K562 (cell line): ENCODE data around the gene KCTD3. TPM values are rescaled to one million over a fixed set of nuclear protein-coding genes. Genes with fewer than 3 reads are reported as not detected.

Source experiments
- BDP1 ChIP-seq: IDR thresholded peaks from 3 replicates; pipeline ENCODE4 v1.6.1; 2011; ENCODE audit not compliant: insufficient read length, insufficient read depth
- CGGBP1 ChIP-seq: fragments of 250-450 bp; sonication (Bioruptor Pico); IDR thresholded peaks from 2 replicates; pipeline ENCODE4 v1.9.0; 2021; ENCODE audit warnings: mild to moderate bottlenecking
- DNMT1 ChIP-seq: fragments of 450-650 bp; IDR thresholded peaks from 2 replicates; pipeline ENCODE4 v1.6.1; 2016; ENCODE audit warnings: antibody characterized with exemption, mild to moderate bottlenecking
- E2F1 ChIP-seq: sonication (generic); formaldehyde crosslinking; IDR thresholded peaks from 2 replicates; pipeline ENCODE4 v1.8.1; 2023; ENCODE audit warnings: mild to moderate bottlenecking, missing genetic modification reagents, moderate library complexity
- FOSL1 ChIP-seq: fragments of 200-800 bp; sonication (Bioruptor generic); conservative IDR thresholded peaks from 2 replicates; pipeline ENCODE4 v1.6.1; 2016; ENCODE audit warnings: missing genetic modification characterization, missing compliant biosample characterization
- FOXA3 ChIP-seq, 2 experiments: fragments of 450-650 bp in 1 of 2; sonication (generic) in 1 of 2; formaldehyde crosslinking; IDR thresholded peaks in 1 of 2; conservative IDR thresholded peaks in 1 of 2; 2 replicates each; pipeline versions ENCODE4 v1.4.0 to v1.8.0; 2020 to 2022; ENCODE audit warnings: mild to moderate bottlenecking in 2 of 2, missing genetic modification reagents in 1 of 2
- HEY1 ChIP-seq: fragments of 250-450 bp; sonication (Bioruptor Pico); IDR thresholded peaks from 2 replicates; pipeline ENCODE4 v1.5.0; 2020; ENCODE audit warnings: mild to moderate bottlenecking, moderate library complexity, borderline replicate concordance
- IFI16 ChIP-seq: fragments of 250-450 bp; sonication (Bioruptor Pico); IDR thresholded peaks from 2 replicates; pipeline ENCODE4 v2.1.2; 2022; ENCODE audit warnings: mild to moderate bottlenecking, inconsistent platforms
- KLF6 ChIP-seq: fragments of 250-450 bp; sonication (Bioruptor Pico); IDR thresholded peaks from 2 replicates; pipeline ENCODE4 v1.4.0; 2020; ENCODE audit warnings: mild to moderate bottlenecking, moderate library complexity, borderline replicate concordance
- L3MBTL2 ChIP-seq: fragments of 450-650 bp; IDR thresholded peaks from 2 replicates; pipeline ENCODE4 v1.6.1; 2016; ENCODE audit warnings: mild to moderate bottlenecking, moderate library complexity
- MAFF ChIP-seq: IDR thresholded peaks from 2 replicates; pipeline ENCODE4 v1.6.1; 2012; ENCODE audit warnings: low read length, improper control_type of control experiment
- NCOA4 ChIP-seq: fragments of 450-650 bp; IDR thresholded peaks from 2 replicates; pipeline ENCODE4 v1.6.1; 2018; ENCODE audit warnings: mild to moderate bottlenecking; ENCODE audit not compliant: partially characterized antibody
- PTBP1 ChIP-seq: fragments of 200-400 bp; formaldehyde crosslinking; IDR thresholded peaks from 2 replicates; pipeline ENCODE4 v1.6.1; 2017; ENCODE audit warnings: low read depth, low read length
- SAFB2 ChIP-seq: fragments of 200-400 bp; formaldehyde crosslinking; IDR thresholded peaks from 2 replicates; pipeline ENCODE4 v1.6.1; 2018; ENCODE audit warnings: borderline replicate concordance, low read length, low read depth, moderate library complexity; ENCODE audit not compliant: severe bottlenecking
- SFPQ ChIP-seq: fragments of 200-400 bp; formaldehyde crosslinking; IDR thresholded peaks from 2 replicates; pipeline ENCODE4 v1.6.1; 2017; ENCODE audit warnings: mild to moderate bottlenecking, low read depth, low read length, moderate library complexity
- SIN3A ChIP-seq, 2 experiments: fragments of 150-350 bp in 1 of 2; IDR thresholded peaks; 2 replicates each; pipeline ENCODE4 v1.6.1; 2011 to 2016; ENCODE audit warnings: borderline replicate concordance in 2 of 2, low read depth in 2 of 2, low read length in 2 of 2, mild to moderate bottlenecking in 2 of 2, moderate library complexity in 2 of 2; ENCODE audit not compliant: control insufficient read depth in 1 of 2
- SMAD3 ChIP-seq: fragments of 450-650 bp; formaldehyde crosslinking; conservative IDR thresholded peaks from 2 replicates; pipeline ENCODE4 v1.4.0; 2020; ENCODE audit warnings: mild to moderate bottlenecking
- SPI1 ChIP-seq: IDR thresholded peaks from 2 replicates; pipeline ENCODE4 v1.6.1; 2011; ENCODE audit warnings: low read depth, low read length, control low read depth, borderline replicate concordance
- U2AF1 ChIP-seq: fragments of 200-400 bp; formaldehyde crosslinking; optimal IDR thresholded peaks from 2 replicates; pipeline ENCODE3; 2017; ENCODE audit warnings: mild to moderate bottlenecking, low read depth, low read length, moderate library complexity
- XRCC5 ChIP-seq: fragments of 200-400 bp; formaldehyde crosslinking; IDR thresholded peaks from 2 replicates; pipeline ENCODE4 v1.6.1; 2017; ENCODE audit warnings: low read depth, mild to moderate bottlenecking, low read length
- ZNF239 ChIP-seq: fragments of 250-450 bp; sonication (Bioruptor Pico); IDR thresholded peaks from 2 replicates; pipeline ENCODE4 v1.4.0; 2020; ENCODE audit warnings: mild to moderate bottlenecking
- ZNF384 ChIP-seq: IDR thresholded peaks from 2 replicates; pipeline ENCODE4 v1.6.1; 2012; ENCODE audit warnings: low read depth, low read length, improper control_type of control experiment
- ZNF408 ChIP-seq: fragments of 250-450 bp; sonication (Bioruptor Pico); IDR thresholded peaks from 2 replicates; pipeline ENCODE4 v1.4.0; 2020; ENCODE audit warnings: low read depth, mild to moderate bottlenecking, moderate library complexity
- ZNF431 ChIP-seq: sonication (generic); formaldehyde crosslinking; IDR thresholded peaks from 2 replicates; pipeline ENCODE4 v1.8.0; 2022; ENCODE audit warnings: mild to moderate bottlenecking, missing genetic modification reagents
- ZNF57 ChIP-seq: fragments of 450-650 bp; formaldehyde crosslinking; IDR thresholded peaks from 2 replicates; pipeline ENCODE4 v1.4.0; 2020; ENCODE audit warnings: mild to moderate bottlenecking, moderate library complexity
- polyA plus RNA-seq, 8 experiments: library from polyadenylated mRNA; depleted of rRNA in 4 of 8; stranded (reverse) in 5 of 8; unstranded in 3 of 8; fragments of >200 nt; fragmentation: Nextera tagmentation in 2 of 8; fragmentation: Illumina TruSeq in 1 of 8; extraction: Ambion mirVana in 2 of 8; extraction: Trizol in 1 of 8; gene quantifications; 2 replicates each; pipeline versions ENCODE4 v1.2.1 to v1.2.3, GENCODE V29; 2011 to 2014; ENCODE audit warnings: inconsistent platforms in 1 of 8, missing spikeins in 1 of 8
- total RNA-seq, 7 experiments: library from RNA; depleted of rRNA in 6 of 7; stranded (reverse); fragments of >200 nt in 6 of 7; fragmentation: Illumina TruSeq in 2 of 7; extraction: Trizol in 2 of 7; gene quantifications; 2 replicates each; pipeline versions ENCODE4 v1.2.1 to v1.2.3, GENCODE V29; 2011 to 2021; ENCODE audit warnings: low replicate concordance in 1 of 7

The KCTD3 gene
- total and polyA plus RNA-seq, 9 of the 15 experiments (the other 6 are each of a cell fraction or from before 2014, with no cell fraction given): 12.8 to 77.1 (median 44.3) TPM

GRCh38 chr1:215566556-215567490 is at the start of gene KCTD3 (continued):
- no peak for TF ChIP-seq ZNF408
- no peak for TF ChIP-seq HEY1 (CRISPR knock-in tag)
- TF ChIP-seq FOXA3 (CRISPR knock-in tag; conservative IDR thresholded peaks at IDR 0.05 in 1 of 2, IDR thresholded peaks at IDR 0.05 in 1 of 2): peak; percentile 73 to 83; a peak in 3 of 4 replicates
- TF ChIP-seq KLF6: no peak
- 0 out of 2 replicates have a peak, but pooled peaks have one; percentile 32 for TF ChIP-seq FOSL1 (tag)
- TF ChIP-seq E2F1 (CRISPR knock-in tag): no peak
- TF ChIP-seq SPI1: no peak
- no peak for TF ChIP-seq MAFF
- TF ChIP-seq XRCC5: peak; percentile 44; the same call in 1 of the 2 replicates
- TF ChIP-seq SMAD3 (CRISPR knock-in tag): no peak
- TF ChIP-seq PTBP1: no peak
- no peak for TF ChIP-seq ZNF384
- TF ChIP-seq NCOA4: no peak
- TF ChIP-seq ZNF57: no peak
- no peak for TF ChIP-seq BDP1
- TF ChIP-seq DNMT1: no peak
- no peak; the same call in 1 of the 2 replicates for TF ChIP-seq CGGBP1 (CRISPR knock-in tag)
- peak; percentile 26 to 62; a peak in 2 of 4 replicates for TF ChIP-seq SIN3A (IDR thresholded peaks at IDR 0.05; ENCODE audit: borderline replicate concordance in 2 of 2, control insufficient read depth in 1 of 2, low read depth in 2 of 2, low read length in 2 of 2)
- TF ChIP-seq L3MBTL2: no peak; the same call in none of the 2 replicates
- TF ChIP-seq SFPQ: no peak
- no peak for TF ChIP-seq ZNF239 (CRISPR knock-in tag)
- no peak for TF ChIP-seq SAFB2
- no peak for TF ChIP-seq ZNF431 (CRISPR knock-in tag)
- TF ChIP-seq IFI16 (CRISPR knock-in tag): no peak
- no peak for TF ChIP-seq U2AF1
